ENCODE results near the gene AFP. TPM values are rescaled to one million over a fixed set of nuclear protein-coding genes. Genes with fewer than 3 reads are reported as not detected.

AFP gene
- polyA plus RNA-seq, 1 donor (not counting 4 experiments of a cell fraction or from before 2014, with no cell fraction given): 1.8 TPM

DNA sequence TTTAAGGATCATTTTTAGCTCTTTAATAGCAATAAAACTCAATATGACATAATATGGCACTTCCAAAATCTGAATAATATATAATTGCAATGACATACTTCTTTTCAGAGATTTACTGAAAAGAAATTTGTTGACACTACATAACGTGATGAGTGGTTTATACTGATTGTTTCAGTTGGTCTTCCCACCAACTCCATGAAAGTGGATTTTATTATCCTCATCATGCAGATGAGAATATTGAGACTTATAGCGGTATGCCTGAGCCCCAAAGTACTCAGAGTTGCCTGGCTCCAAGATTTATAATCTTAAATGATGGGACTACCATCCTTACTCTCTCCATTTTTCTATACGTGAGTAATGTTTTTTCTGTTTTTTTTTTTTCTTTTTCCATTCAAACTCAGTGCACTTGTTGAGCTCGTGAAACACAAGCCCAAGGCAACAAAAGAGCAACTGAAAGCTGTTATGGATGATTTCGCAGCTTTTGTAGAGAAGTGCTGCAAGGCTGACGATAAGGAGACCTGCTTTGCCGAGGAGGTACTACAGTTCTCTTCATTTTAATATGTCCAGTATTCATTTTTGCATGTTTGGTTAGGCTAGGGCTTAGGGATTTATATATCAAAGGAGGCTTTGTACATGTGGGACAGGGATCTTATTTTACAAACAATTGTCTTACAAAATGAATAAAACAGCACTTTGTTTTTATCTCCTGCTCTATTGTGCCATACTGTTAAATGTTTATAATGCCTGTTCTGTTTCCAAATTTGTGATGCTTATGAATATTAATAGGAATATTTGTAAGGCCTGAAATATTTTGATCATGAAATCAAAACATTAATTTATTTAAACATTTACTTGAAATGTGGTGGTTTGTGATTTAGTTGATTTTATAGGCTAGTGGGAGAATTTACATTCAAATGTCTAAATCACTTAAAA is 16.6 kb upstream of the AFP start:
- Histone ChIP-seq H3K27ac (ENCODE audit: control insufficient read depth, insufficient read depth, low read length) (no peak overlapping the region), H3K4me1 (ENCODE audit: control insufficient read depth, extremely low read depth, insufficient read depth, low read length) (no peaks in the 10 kb centered on the region), H3K36me3 (ENCODE audit: control insufficient read depth in 2 of 2, extremely low read depth in 1 of 2, insufficient read depth in 2 of 2, low read length in 2 of 2) (no peaks in the 10 kb centered on the region), H4K20me1 (ENCODE audit: control insufficient read depth, extremely low read depth, insufficient read depth, low read length) (no peaks in the 10 kb centered on the region), H3K9me1 (ENCODE audit: control insufficient read depth, extremely low read depth, insufficient read depth, low read length) (no peaks in the 10 kb centered on the region), H3K9me3 (ENCODE audit: control insufficient read depth, low read depth, low read length) (no peaks in the 10 kb centered on the region), H3K4me3 (ENCODE audit: control insufficient read depth in 2 of 3, extremely low read depth in 1 of 3, insufficient read depth in 2 of 3, low read depth in 1 of 3, low read length in 3 of 3) (no peak overlapping the region), H3K27me3 (ENCODE audit: control insufficient read depth, extremely low read depth, insufficient read depth, low read length) (no peaks in the 10 kb centered on the region), H3K79me2 (ENCODE audit: control insufficient read depth, insufficient read depth, low read length) (no peaks in the 10 kb centered on the region), H3K9ac (ENCODE audit: control insufficient read depth, extremely low read depth, insufficient read depth, low read length) (no peak overlapping the region), H2AFZ (ENCODE audit: control insufficient read depth, low read length) (no peak overlapping the region), H3K4me2 (ENCODE audit: control insufficient read depth, extremely low read depth, insufficient read depth, low read depth, low read length) (no peak overlapping the region)
- dilution Hi-C loops (cut with MboI; ENCODE audit: extremely low pct_ligation_motif_present, low sequenced_read_pairs): no loop called here
- TF ChIP-seq CTCF (optimal IDR thresholded peaks at IDR 0.05 in 1 of 3, IDR thresholded peaks at IDR 0.05 in 1 of 3, conservative IDR thresholded peaks at IDR 0.05 in 1 of 3; ENCODE audit: extremely low read depth in 1 of 3, insufficient read depth in 2 of 3, low read length in 3 of 3) (no peak), EZH2 (IDR thresholded peaks at IDR 0.05; ENCODE audit: low read length) (no peak)
- no peak for FAIRE-seq
- no peak for DNase-seq (ENCODE audit: low read depth, low spot score)

GRCh38 chr4:73420615-73421014 is 15.4 kb upstream of the AFP start:
- H2AFZ ChIP-seq (ENCODE audit: control insufficient read depth, low read length): no peak overlapping the region
- H3K4me3 ChIP-seq (ENCODE audit: control insufficient read depth in 2 of 3, extremely low read depth in 1 of 3, insufficient read depth in 2 of 3, low read depth in 1 of 3, low read length in 3 of 3): no peak overlapping the region
- DNase-seq (ENCODE audit: low read depth, low spot score): no peak
- no peaks in the 10 kb centered on the region for H4K20me1 ChIP-seq (ENCODE audit: control insufficient read depth, extremely low read depth, insufficient read depth, low read length)
- H3K9me3 ChIP-seq (ENCODE audit: control insufficient read depth, low read depth, low read length): no peaks in the 10 kb centered on the region
- dilution Hi-C loops (cut with MboI; ENCODE audit: extremely low pct_ligation_motif_present, low sequenced_read_pairs): no loop called here
- H3K9ac ChIP-seq (ENCODE audit: control insufficient read depth, extremely low read depth, insufficient read depth, low read length): no peak overlapping the region
- no peak for TF ChIP-seq EZH2 (IDR thresholded peaks at IDR 0.05; ENCODE audit: low read length)
- TF ChIP-seq CTCF (optimal IDR thresholded peaks at IDR 0.05 in 1 of 3, IDR thresholded peaks at IDR 0.05 in 1 of 3, conservative IDR thresholded peaks at IDR 0.05 in 1 of 3; ENCODE audit: extremely low read depth in 1 of 3, insufficient read depth in 2 of 3, low read length in 3 of 3): no peak
- no peak overlapping the region for H3K27ac ChIP-seq (ENCODE audit: control insufficient read depth, insufficient read depth, low read length)
- H3K4me1 ChIP-seq (ENCODE audit: control insufficient read depth, extremely low read depth, insufficient read depth, low read length): no peaks in the 10 kb centered on the region
- no peaks in the 10 kb centered on the region for H3K9me1 ChIP-seq (ENCODE audit: control insufficient read depth, extremely low read depth, insufficient read depth, low read length)
- no peaks in the 10 kb centered on the region for H3K36me3 ChIP-seq (ENCODE audit: control insufficient read depth in 2 of 2, extremely low read depth in 1 of 2, insufficient read depth in 2 of 2, low read length in 2 of 2)
- no peaks in the 10 kb centered on the region for H3K79me2 ChIP-seq (ENCODE audit: control insufficient read depth, insufficient read depth, low read length)
- H3K27me3 ChIP-seq (ENCODE audit: control insufficient read depth, extremely low read depth, insufficient read depth, low read length): no peaks in the 10 kb centered on the region
- no peak overlapping the region for H3K4me2 ChIP-seq (ENCODE audit: control insufficient read depth, extremely low read depth, insufficient read depth, low read depth, low read length)
- FAIRE-seq: no peak

All from keratinocyte (primary cell).